Neural cell (in vitro differentiated cells): Measurements from ENCODE around the gene EIF3K.

Source experiments
- EZH2 ChIP-seq: fragments of 200-600, 300-800 bp; shearing (Covaris generic), sonication (generic); IDR thresholded peaks from 2 replicates; pipeline ENCODE4 v1.6.1; 2014; ENCODE audit warnings: antibody characterized with exemption, low read length, borderline replicate concordance, mild to moderate bottlenecking; ENCODE audit not compliant: insufficient read depth, poor library complexity, severe bottlenecking
- POLR2AphosphoS5 ChIP-seq: IDR thresholded peaks from 2 replicates; pipeline ENCODE4 v1.6.1; 2012
- RAD21 ChIP-seq: fragments of 450-650 bp; conservative IDR thresholded peaks from 2 replicates; pipeline ENCODE4 v1.6.1; 2014; ENCODE audit warnings: antibody characterized with exemption, mild to moderate bottlenecking, moderate library complexity
- TF ChIP-seq, protein P1 (sequence below): fragments of 450-650 bp; IDR thresholded peaks from 2 replicates; pipeline ENCODE4 v1.5.1; 2014; ENCODE audit warnings: antibody characterized with exemption, mild to moderate bottlenecking, moderate library complexity; ENCODE audit not compliant: poor library complexity, severe bottlenecking

- TF ChIP-seq POLR2AphosphoS5 (no peak), EZH2 (no peak), RAD21 (no peak)
- TF ChIP-seq, protein P1, sequence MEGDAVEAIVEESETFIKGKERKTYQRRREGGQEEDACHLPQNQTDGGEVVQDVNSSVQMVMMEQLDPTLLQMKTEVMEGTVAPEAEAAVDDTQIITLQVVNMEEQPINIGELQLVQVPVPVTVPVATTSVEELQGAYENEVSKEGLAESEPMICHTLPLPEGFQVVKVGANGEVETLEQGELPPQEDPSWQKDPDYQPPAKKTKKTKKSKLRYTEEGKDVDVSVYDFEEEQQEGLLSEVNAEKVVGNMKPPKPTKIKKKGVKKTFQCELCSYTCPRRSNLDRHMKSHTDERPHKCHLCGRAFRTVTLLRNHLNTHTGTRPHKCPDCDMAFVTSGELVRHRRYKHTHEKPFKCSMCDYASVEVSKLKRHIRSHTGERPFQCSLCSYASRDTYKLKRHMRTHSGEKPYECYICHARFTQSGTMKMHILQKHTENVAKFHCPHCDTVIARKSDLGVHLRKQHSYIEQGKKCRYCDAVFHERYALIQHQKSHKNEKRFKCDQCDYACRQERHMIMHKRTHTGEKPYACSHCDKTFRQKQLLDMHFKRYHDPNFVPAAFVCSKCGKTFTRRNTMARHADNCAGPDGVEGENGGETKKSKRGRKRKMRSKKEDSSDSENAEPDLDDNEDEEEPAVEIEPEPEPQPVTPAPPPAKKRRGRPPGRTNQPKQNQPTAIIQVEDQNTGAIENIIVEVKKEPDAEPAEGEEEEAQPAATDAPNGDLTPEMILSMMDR = no peak
Measured at GRCh38 chr19:38571682-38572081, 47.3 kb upstream of the EIF3K start.
